ENCODE data around the gene RALGPS1.

GRCh38 chr9:127012250-127012649 lies 97.7 kb downstream of the RALGPS1 start:
- TF ChIP-seq POLR2A (IDR thresholded peaks at IDR 0.05; ENCODE audit: low read depth) (no peak), EP300 (IDR thresholded peaks at IDR 0.05) (no peak)
